ENCODE data around the gene LOC101059915. TPM values are rescaled to one million over a fixed set of nuclear protein-coding genes. Genes with fewer than 3 reads are reported as not detected.
"Not testable (repeated sequence)": the region's sequence is repeated elsewhere in the genome, so short reads cannot be mapped to it uniquely, and the experiment has no call there.

Gene LOC101059915

DNA sequence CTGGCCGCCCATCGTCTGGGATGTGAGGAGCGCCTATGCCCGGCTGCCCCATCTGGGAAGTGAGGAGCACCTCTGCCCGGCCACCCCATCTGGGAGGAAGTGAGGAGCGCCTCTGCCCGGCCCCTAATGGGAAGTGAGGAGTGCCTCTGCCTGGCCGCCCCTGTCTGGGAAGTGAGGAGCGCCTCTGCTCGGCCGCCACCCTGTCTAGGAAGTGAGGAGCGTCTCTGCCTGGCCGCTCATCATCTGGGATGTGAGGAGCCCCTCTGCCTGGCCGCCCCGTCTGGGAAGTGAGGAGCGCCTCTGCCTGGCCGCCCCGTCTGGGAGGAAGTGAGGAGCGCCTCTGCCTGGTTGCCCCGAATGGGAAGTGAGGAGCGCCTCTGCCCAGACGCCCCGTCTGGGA lies 8.3 kb downstream of the LOC101059915 start:
- not testable (repeated sequence) for DNase-seq (ENCODE audit: low read depth)

DNA sequence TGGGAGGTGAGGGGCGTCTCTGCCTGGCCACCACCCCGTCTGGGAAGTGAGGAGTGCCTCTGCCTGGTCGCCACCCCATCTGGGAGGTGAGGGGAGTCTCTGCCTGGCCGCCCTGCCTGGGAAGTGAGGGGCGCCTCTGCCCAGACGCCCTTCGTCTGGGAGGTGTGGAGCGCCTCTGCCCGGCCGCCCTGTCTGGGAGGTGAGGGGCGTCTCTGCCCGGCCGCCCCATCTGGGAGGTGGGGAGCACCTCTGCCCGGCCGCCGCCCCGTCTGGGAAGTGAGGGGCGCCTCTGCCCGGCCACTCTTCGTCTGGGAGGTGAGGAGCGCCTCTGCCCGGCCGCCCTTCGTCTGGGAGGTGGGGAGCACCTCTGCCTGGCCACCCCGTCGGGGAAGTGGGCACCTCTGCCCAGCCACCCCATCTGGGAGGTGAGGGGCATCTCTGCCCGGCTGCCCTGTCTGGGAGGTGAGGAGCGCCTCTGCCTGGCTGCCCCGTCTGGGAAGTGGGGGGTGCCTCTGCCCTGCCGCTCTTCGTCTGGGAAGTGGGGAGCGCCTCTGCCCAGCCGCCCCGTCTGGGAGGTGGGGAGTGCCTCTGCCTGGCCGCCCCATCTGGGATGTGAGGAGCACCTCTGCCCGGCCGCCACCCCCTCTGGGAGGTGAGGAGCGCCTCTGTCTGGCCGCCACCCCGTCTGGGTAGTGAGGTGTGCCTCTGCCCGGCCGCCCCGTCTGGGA lies 8.9 kb downstream of the LOC101059915 start:
- not testable (repeated sequence) for DNase-seq (ENCODE audit: low read depth)

DNA sequence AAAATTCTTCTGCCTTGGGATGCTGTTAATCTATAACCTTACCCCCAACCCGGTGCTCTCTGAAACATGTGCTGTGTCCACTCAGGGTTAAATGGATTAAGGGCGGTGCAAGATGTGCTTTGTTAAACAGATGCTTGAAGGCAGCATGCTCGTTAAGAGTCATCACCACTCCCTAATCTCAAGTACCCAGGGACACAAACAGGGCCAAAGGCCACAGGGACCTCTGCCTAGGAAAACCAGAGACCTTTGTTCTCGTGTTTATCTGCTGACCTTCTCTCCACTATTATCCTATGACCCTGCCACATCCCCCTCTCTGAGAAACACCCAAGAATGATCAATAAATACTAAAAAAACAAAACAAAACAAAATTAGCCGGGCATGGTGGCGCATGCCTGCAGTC lies 9.8 kb downstream of the LOC101059915 start:
- DNase-seq (ENCODE audit: low read depth): not testable (repeated sequence)

DNA sequence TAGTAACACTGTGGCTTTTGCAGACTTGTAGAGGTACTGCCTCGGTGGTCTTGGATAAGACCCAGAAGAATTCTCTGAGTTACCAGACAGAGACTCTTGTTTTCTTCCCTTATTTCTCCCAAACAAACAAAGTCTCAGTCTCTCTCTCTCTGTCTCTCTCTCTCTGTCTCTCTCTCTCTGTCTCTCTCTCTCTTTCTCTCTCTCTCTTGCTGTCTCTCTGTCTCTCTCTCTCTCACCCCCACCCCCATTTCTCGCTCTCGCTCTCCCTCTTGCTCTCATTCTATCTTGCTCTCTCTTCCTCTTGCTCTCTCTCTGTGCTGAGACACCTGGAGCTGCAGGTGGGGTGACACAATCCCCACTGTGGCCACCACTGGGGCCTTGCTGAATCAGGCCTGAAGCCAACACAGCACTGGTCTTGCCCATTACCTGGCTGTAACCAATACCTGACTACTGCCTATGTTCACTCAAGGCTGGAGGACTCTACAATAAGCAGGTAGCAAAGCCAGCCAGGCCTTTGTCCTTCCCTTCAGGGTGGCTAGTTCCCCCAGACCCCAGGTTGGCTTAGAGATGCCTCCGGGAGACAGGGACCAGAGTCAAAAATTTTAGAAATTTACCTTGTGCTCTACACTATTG lies 12.3 kb downstream of the LOC101059915 start:
- no peak for DNase-seq (ENCODE audit: low read depth)

DNA sequence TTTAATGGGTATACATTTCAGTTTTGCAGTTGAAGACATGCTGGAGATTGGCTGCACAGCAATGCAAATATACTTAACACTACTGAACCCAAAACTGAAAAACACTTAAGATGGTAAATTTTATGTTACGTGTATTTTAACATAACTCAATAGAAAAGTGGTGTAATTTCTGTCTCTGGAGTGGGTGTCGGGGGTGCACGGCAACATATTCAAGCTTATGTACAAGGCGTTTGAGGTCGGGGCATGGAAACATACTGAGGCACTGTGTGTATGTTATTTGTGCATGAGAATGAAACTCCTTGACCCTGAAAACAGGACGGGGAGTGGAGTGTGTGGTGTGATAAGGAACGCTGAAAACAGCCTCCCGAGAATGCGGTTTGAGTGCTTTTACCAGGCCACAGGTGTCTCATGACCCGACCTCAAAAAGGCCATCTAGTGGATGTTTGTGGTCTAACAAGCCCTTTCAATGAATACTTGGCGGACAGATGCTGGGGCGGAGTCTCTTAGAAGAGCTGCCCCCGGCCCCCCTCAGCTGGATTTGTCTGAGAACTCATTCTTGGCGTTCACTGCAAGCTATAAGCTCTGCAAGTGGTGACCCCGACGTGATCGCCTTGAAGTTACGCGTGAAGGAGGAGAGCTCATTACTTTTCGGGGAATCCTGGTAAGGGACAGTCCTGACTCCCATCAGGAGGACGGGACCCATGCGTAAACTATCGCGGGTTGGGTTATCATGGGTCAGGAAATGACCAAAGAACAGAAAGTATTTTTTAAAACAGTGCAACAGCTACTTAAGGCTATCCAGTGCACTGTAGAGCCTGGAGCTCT lies 29.5 kb downstream of the LOC101059915 start:
- not testable (repeated sequence) for DNase-seq (ENCODE audit: low read depth)

DNA sequence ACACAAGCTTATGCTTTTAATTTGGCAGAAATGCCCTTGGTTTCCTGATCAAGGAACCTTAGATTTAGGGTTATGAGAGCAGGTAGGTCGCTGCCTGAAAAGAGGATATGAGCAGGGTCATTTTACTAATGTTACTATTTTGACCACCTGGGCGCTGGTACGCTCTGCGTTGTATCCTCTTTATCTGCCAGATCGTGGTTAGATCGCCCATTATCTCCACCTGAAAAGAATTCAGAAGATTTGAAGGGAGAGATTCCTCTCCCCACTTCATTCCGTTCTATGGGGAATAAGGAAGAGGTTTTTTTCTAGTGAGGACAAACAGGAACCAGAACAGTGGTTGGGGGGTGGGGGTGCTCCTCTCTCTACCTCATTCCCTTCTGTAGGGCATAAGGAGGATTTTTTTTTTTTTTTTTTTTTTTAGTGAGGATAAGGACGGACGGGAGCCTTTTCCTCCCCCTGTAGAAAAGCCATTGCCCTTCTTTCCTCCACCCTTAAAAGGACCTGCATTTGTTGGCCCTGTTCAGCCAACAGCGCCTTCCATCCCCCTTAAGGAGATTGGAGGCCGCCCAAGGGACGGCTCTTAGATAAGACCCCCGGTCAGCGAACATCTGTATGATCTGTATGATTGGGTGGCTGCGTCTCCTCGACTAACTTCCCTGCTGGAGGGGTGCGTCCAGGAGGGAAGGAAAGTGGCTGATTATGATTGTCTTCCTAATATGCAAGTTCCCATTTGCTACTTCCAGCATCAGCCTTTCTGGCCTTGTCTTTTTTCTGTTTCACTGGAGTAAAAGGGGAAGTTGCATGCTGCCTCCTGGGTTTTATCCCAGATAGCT lies 30.3 kb downstream of the LOC101059915 start:
- DNase-seq (ENCODE audit: low read depth): not testable (repeated sequence)

DNA sequence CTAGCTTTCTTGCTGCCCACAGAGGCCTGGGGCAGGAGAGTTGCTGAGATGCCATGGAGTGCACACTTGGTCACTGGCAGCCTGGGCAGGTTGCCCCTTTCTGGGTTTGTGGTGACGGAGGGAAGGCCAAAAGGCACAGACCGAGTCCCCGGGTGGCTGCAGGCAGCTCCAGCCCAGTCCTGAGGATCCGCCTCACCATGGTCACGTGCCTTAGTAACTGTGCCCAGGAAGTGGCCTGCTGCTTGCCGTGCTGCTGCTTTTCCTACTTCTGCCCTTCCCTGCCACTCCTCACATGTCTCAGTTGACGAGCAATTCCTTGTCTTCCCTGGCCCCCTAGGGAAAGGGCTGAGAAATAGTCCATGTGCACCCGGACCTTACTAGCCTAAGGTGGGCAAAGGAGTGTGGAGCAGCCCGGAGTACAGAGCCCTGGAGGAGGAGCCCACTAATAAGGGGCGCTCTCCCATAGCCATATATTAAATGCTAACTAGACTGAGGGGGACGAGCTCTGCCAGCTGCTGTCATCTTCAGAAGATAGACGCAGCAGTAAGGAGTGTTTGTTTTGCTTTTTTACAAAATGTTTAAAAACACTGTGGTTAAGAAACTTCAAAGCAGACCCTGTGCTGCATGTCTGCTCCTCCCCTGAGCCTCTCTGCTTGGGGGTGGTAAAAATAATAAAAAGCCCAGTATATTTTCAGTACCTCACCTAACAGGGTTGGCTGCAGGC lies 31.1 kb downstream of the LOC101059915 start:
- not testable (repeated sequence) for DNase-seq (ENCODE audit: low read depth)

DNA sequence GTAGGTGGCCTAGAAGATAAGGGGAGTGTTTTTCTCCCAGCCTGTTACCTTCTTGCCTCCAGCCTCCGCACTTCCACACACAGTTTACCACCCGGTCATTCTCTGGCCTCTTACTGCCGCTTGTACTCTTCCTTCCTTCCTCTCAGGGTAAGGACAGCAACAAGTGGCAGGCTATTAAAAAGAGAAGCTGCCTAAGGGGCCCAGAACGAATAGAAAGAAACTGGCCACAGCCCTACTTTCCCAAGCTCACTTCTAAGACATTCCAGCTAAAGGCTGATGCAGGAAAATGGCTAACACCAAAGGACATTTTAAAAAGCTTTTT lies 31.6 kb downstream of the LOC101059915 start:
- DNase-seq (ENCODE audit: low read depth): not testable (repeated sequence)

DNA sequence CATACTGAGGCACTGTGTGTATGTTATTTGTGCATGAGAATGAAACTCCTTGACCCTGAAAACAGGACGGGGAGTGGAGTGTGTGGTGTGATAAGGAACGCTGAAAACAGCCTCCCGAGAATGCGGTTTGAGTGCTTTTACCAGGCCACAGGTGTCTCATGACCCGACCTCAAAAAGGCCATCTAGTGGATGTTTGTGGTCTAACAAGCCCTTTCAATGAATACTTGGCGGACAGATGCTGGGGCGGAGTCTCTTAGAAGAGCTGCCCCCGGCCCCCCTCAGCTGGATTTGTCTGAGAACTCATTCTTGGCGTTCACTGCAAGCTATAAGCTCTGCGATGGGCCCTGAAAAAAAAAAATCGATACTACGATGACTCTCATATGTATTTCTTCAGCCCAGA lies 35.5 kb downstream of the LOC101059915 start:
- DNase-seq (ENCODE audit: low read depth): not testable (repeated sequence)

DNA sequence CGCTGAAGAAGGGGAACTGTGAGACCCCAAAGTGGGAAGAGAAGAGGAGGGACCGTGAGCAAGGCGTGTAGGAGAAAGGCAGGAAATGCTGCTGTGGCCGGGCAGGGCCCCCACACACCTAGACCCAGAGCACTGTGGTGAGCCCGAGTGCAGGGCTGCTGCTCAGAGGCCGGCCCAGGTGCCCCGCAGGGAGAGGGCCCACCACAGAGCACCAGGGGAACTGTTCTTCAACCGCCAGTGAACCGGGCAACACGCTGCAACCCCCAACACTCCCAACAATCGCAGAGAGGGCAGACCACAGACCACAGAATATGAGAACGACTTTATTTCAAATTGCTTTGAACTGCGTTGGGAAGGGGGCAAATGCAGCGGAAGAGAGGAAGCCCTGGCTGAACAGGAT lies 46.7 kb downstream of the LOC101059915 start:
- DNase-seq (ENCODE audit: low read depth): not testable (repeated sequence)

DNA sequence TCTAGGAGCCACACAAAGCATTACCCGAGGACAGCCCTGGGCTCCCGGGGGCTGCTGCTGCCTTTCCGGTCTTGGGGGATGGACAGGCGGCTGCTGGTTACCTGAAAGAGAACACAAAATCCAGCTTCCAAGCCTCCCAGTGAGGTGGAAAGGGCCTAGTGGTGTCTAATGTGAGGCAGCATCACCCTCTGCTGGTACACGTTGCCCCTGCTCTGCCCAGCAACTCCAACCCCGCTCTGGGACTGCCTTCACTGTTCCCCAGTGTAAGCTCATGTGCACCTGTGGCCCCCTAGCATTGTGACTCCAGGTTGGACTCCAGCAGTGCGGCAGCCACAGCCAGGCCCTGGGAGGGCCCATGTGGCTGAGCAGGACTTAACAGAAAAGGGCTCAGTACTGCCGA lies 48.2 kb downstream of the LOC101059915 start:
- not testable (repeated sequence) for DNase-seq (ENCODE audit: low read depth)

DNA sequence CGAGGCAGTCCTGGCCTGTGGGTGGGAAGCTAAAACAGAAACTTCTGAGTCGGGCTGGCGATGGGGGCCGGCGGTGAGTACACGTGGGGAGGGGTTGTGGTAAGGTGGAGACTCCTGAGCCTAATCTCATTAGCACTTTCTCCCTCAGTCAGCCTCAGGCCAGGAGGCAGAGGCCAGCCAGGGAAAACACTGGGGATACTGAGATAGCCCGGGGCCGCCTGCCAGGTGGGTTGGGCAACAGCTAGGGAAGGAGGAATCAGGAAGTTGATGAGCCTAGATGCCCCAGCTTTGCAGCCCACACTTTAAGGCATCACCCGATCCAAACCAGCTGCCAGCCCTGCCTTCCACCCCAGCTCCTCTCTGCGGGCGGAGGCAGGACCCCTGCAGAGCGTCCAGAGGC lies 49.0 kb downstream of the LOC101059915 start:
- not testable (repeated sequence) for DNase-seq (ENCODE audit: low read depth)

DNA sequence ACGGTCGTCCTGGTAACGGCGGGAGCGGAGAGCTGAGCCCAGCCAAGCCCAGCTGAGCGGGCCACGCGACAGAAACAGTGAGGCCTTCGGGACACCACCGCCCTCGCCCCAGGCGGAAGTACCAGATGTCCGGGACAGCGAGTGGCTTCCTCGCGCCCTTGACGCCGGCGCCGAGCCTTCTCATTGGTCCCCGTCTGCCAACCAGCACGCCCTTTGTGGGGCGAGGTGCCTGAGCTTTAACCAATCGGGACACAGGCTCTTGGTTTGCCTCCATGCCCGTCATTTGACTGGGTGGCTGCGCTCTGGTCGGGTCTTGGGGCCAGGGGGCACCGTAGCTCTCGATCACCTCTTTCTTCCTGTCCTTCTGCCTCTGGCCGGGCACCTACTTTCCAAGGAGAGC lies 50.8 kb downstream of the LOC101059915 start, which contains the start of gene CXorf49:
Gene CXorf49, minus strand, starts transcription at position 101 of the 400 bp plus-strand sequence. CDS start 134 bp downstream, outside the sequence.
- not testable (repeated sequence) for DNase-seq (ENCODE audit: low read depth)

DNA sequence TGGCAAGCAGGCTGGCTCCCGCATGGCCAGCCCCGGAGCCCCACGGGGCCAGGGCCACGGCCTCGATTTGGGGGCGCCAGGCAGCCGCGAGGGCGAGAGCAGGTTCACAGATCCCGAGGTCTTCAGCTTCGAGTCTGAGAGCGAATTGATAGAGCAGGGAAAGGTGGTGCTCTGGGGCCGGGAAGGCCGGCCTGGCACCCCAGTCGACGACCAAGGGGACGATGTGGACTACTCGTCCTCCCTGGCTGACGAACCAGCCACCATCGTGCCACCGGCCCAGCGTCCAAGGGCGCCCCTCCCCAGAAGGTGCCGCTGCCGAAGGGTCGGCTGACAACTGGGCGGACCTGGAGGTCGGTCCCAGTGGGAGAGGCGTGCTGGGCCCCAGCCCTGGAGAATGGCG lies 51.8 kb downstream of the LOC101059915 start:
- DNase-seq (ENCODE audit: low read depth): not testable (repeated sequence)

DNA sequence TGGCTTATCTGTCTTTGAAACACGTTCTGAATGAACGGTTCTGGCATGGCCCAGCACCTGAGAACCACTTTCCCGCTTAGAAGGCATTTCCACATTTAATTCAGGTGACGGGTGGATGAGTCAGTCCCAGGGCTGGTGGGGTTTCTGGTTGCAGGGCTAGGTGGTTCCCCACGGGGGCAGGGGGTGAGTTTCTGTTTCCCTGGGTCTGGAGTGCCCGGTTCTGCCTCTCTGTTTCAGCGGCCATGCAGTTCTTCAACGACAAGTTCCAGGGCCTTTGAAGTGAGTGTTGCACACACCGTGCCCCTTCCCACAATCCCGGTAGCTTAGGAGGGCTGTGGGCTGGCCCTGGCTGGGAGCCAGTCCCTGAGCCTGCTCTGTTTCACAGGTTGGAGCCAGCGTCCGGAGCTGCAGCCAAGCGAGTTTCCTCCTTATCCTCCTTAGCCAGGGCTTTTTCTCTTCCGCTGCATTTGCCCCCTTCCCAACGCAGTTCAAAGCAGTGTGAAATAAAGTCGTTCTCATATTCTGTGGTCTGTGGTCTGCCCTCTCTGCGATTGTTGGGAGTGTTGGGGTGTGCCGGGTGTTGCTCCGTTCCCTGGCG lies 53.0 kb downstream of the LOC101059915 start:
- not testable (repeated sequence) for DNase-seq (ENCODE audit: low read depth)

Other genes with a start within 250 kb of the LOC101059915 start
- gene OGT, start 134.4 kb upstream of the LOC101059915 start, polyA plus RNA-seq (ENCODE audit: insufficient read length): 145 TPM
- 2.8 TPM for gene GCNA, start 89.1 kb upstream of the LOC101059915 start, polyA plus RNA-seq (ENCODE audit: insufficient read length)
- 0.19 TPM for gene CXCR3, start 49.0 kb upstream of the LOC101059915 start, polyA plus RNA-seq (ENCODE audit: insufficient read length)
- not detected for gene CXorf49, start 50.7 kb downstream of the LOC101059915 start, polyA plus RNA-seq (ENCODE audit: insufficient read length)
- not detected for gene CXorf49B, start 95.8 kb downstream of the LOC101059915 start, polyA plus RNA-seq (ENCODE audit: insufficient read length)
- 6.7 TPM for gene NHSL2, start 243.3 kb downstream of the LOC101059915 start, polyA plus RNA-seq (ENCODE audit: insufficient read length)